HEK293 (cell line): ENCODE measurements around the gene PHGDH.

Source experiments
- CTCF ChIP-seq: fragments of 450-650 bp; formaldehyde crosslinking; IDR thresholded peaks from 2 replicates; pipeline ENCODE4 v1.5.1; 2016; ENCODE audit warnings: missing biosample characterization, missing genetic modification characterization
- EGR2 ChIP-seq: fragments of 450-650 bp; formaldehyde crosslinking; IDR thresholded peaks from 2 replicates; pipeline ENCODE4 v1.5.1; 2016; ENCODE audit warnings: low read depth, missing biosample characterization, missing genetic modification characterization
- GLI2 ChIP-seq: fragments of 450-650 bp; formaldehyde crosslinking; IDR thresholded peaks from 2 replicates; pipeline ENCODE4; 2017; ENCODE audit warnings: missing biosample characterization, missing genetic modification characterization, low read depth, borderline replicate concordance
- PRDM6 ChIP-seq: fragments of 450-650 bp; formaldehyde crosslinking; IDR thresholded peaks from 2 replicates; pipeline ENCODE4 v1.5.1; 2017; ENCODE audit warnings: missing biosample characterization, missing genetic modification characterization
- RBAK ChIP-seq: fragments of 450-650 bp; formaldehyde crosslinking; IDR thresholded peaks from 2 replicates; pipeline ENCODE4 v1.5.1; 2016; ENCODE audit warnings: missing biosample characterization, missing genetic modification characterization
- REPIN1 ChIP-seq: fragments of 450-650 bp; formaldehyde crosslinking; IDR thresholded peaks from 2 replicates; pipeline ENCODE4 v1.5.1; 2017; ENCODE audit warnings: missing biosample characterization, missing genetic modification characterization, low read depth
- SP7 ChIP-seq: fragments of 450-650 bp; formaldehyde crosslinking; IDR thresholded peaks from 2 replicates; pipeline ENCODE4 v1.5.1; 2016; ENCODE audit warnings: missing biosample characterization, missing genetic modification characterization
- TCF7L2 ChIP-seq: IDR thresholded peaks from 2 replicates; pipeline ENCODE4 v1.6.1; 2011; ENCODE audit warnings: low read depth, mild to moderate bottlenecking, inconsistent platforms, low read length, moderate library complexity, borderline replicate concordance
- ZBTB10 ChIP-seq: fragments of 450-650 bp; formaldehyde crosslinking; IDR thresholded peaks from 2 replicates; pipeline ENCODE4 v1.5.1; 2016; ENCODE audit warnings: missing biosample characterization, missing genetic modification characterization
- ZBTB17 ChIP-seq: fragments of 450-650 bp; formaldehyde crosslinking; IDR thresholded peaks from 2 replicates; pipeline ENCODE4 v1.5.1; 2016; ENCODE audit warnings: missing biosample characterization, missing genetic modification characterization
- ZBTB26 ChIP-seq: fragments of 450-650 bp; formaldehyde crosslinking; optimal IDR thresholded peaks from 2 replicates; pipeline ENCODE3; 2016; ENCODE audit warnings: missing biosample characterization, mild to moderate bottlenecking, missing genetic modification characterization
- ZNF121 ChIP-seq: fragments of 450-650 bp; formaldehyde crosslinking; IDR thresholded peaks from 2 replicates; pipeline ENCODE4 v1.5.1; 2016; ENCODE audit warnings: missing biosample characterization, missing genetic modification characterization
- ZNF140 ChIP-seq: fragments of 450-650 bp; formaldehyde crosslinking; IDR thresholded peaks from 2 replicates; pipeline ENCODE4 v1.5.1; 2016; ENCODE audit warnings: missing biosample characterization, missing genetic modification characterization
- ZNF280C ChIP-seq: fragments of 450-650 bp; formaldehyde crosslinking; IDR thresholded peaks from 2 replicates; pipeline ENCODE4 v1.5.1; 2016; ENCODE audit warnings: missing biosample characterization, missing genetic modification characterization
- ZNF292 ChIP-seq: fragments of 450-650 bp; formaldehyde crosslinking; IDR thresholded peaks from 2 replicates; pipeline ENCODE4 v1.5.1; 2016; ENCODE audit warnings: low read depth, missing biosample characterization, missing genetic modification characterization, borderline replicate concordance
- ZNF366 ChIP-seq: fragments of 450-650 bp; formaldehyde crosslinking; conservative IDR thresholded peaks from 2 replicates; pipeline ENCODE4 v1.5.1; 2016; ENCODE audit warnings: missing biosample characterization, missing genetic modification characterization
- ZNF433 ChIP-seq: fragments of 450-650 bp; formaldehyde crosslinking; IDR thresholded peaks from 2 replicates; pipeline ENCODE4 v1.5.1; 2016; ENCODE audit warnings: missing biosample characterization, missing genetic modification characterization, low read depth
- ZNF501 ChIP-seq: fragments of 450-650 bp; formaldehyde crosslinking; IDR thresholded peaks from 2 replicates; pipeline ENCODE4 v1.5.1; 2016; ENCODE audit warnings: missing biosample characterization, missing genetic modification characterization
- ZNF529 ChIP-seq: fragments of 450-650 bp; formaldehyde crosslinking; IDR thresholded peaks from 2 replicates; pipeline ENCODE4 v1.5.1; 2017; ENCODE audit warnings: missing genetic modification characterization, missing biosample characterization; ENCODE audit not compliant: insufficient replicate concordance
- ZNF596 ChIP-seq: fragments of 450-650 bp; IDR thresholded peaks from 2 replicates; pipeline ENCODE4 v1.5.0; 2018; ENCODE audit warnings: missing biosample characterization, mild to moderate bottlenecking, missing genetic modification characterization, moderate library complexity
- ZNF629 ChIP-seq: fragments of 450-650 bp; formaldehyde crosslinking; IDR thresholded peaks from 2 replicates; pipeline ENCODE4 v1.5.1; 2017; ENCODE audit warnings: missing biosample characterization, missing genetic modification characterization
- ZNF660 ChIP-seq: fragments of 450-650 bp; IDR thresholded peaks from 2 replicates; pipeline ENCODE4 v1.5.1; 2018; ENCODE audit warnings: missing biosample characterization, mild to moderate bottlenecking, missing genetic modification characterization
- ZNF776 ChIP-seq: fragments of 450-650 bp; formaldehyde crosslinking; IDR thresholded peaks from 2 replicates; pipeline ENCODE4 v1.5.0; 2017; ENCODE audit warnings: missing biosample characterization, missing genetic modification characterization, borderline replicate concordance
- ZNF777 ChIP-seq: fragments of 450-650 bp; formaldehyde crosslinking; IDR thresholded peaks from 2 replicates; pipeline ENCODE4 v1.5.1; 2017; ENCODE audit warnings: missing biosample characterization, missing genetic modification characterization, borderline replicate concordance
- ZSCAN16 ChIP-seq: fragments of 450-650 bp; formaldehyde crosslinking; IDR thresholded peaks from 2 replicates; pipeline ENCODE4 v1.5.1; 2016; ENCODE audit warnings: missing biosample characterization, missing genetic modification characterization
- ZSCAN18 ChIP-seq: fragments of 450-650 bp; formaldehyde crosslinking; IDR thresholded peaks from 2 replicates; pipeline ENCODE4 v1.5.1; 2016; ENCODE audit warnings: missing biosample characterization, missing genetic modification characterization
- ZSCAN4 ChIP-seq: fragments of 450-650 bp; formaldehyde crosslinking; IDR thresholded peaks from 2 replicates; pipeline ENCODE4 v1.5.1; 2017; ENCODE audit warnings: missing biosample characterization, missing genetic modification characterization

The PHGDH gene

GRCh38 chr1:119712342-119713038 lies 756 bp downstream of the PHGDH start (continued):
- TF ChIP-seq SP7 (peak; percentile 52; the same call in 1 of the 2 replicates), ZNF433 (tag by site-specific recombination) (no peak), RBAK (tag by site-specific recombination) (no peak), ZNF280C (tag by site-specific recombination) (no peak), PRDM6 (tag by site-specific recombination) (no peak), ZSCAN16 (no peak), ZNF596 (tag by site-specific recombination) (no peak), ZBTB26 (peak; percentile 69), ZSCAN4 (tag by site-specific recombination) (no peak), TCF7L2 (no peak), ZNF629 (tag by site-specific recombination) (no peak), ZNF121 (tag by site-specific recombination) (no peak), ZNF777 (no peak), ZNF776 (tag by site-specific recombination) (no peak), ZBTB17 (no peak), ZNF529 (tag by site-specific recombination) (no peak), ZNF366 (tag by site-specific recombination) (no peak), EGR2 (tag by site-specific recombination) (0 out of 2 replicates have a peak, but pooled peaks have one; percentile 1), CTCF (tag by site-specific recombination) (no peak), GLI2 (tag by site-specific recombination) (no peak), ZBTB10 (tag by site-specific recombination) (no peak; the same call in 1 of the 2 replicates), ZNF501 (no peak; the same call in 1 of the 2 replicates), ZNF140 (no peak), ZNF292 (tag by site-specific recombination) (no peak), REPIN1 (tag by site-specific recombination) (no peak), ZNF660 (tag by site-specific recombination) (peak; percentile 70; the same call in 1 of the 2 replicates), ZSCAN18 (tag by site-specific recombination) (no peak)
